GM12801 (cell line): ENCODE data around the gene KIAA0586.

Experiments
- CTCF ChIP-seq: IDR thresholded peaks from one replicate; pipeline ENCODE4 v1.5.1; 2011; ENCODE audit warnings: control low read depth; ENCODE audit not compliant: insufficient read length; ENCODE audit errors: extremely low read depth

The KIAA0586 gene

GRCh38 chr14:58401587-58401986, 25.9 kb upstream of the KIAA0586 start:
- no peak for TF ChIP-seq CTCF

GRCh38 chr14:58408681-58409215, 18.8 kb upstream of the KIAA0586 start:
- TF ChIP-seq CTCF: no peak

GRCh38 chr14:58414845-58415244, 12.7 kb upstream of the KIAA0586 start:
- TF ChIP-seq CTCF: no peak

- TF ChIP-seq CTCF: no peak
Measured at GRCh38 chr14:58415636-58416547, 11.6 kb upstream of the KIAA0586 start.

- no peak for TF ChIP-seq CTCF
Measured at GRCh38 chr14:58426670-58427280, 744 bp upstream of the KIAA0586 start.

GRCh38 chr14:58428118-58428683, 682 bp downstream of the KIAA0586 start:
- no peak for TF ChIP-seq CTCF

GRCh38 chr14:58430156-58430555, 2.6 kb downstream of the KIAA0586 start:
- TF ChIP-seq CTCF: no peak
